DND-41 (cell line): ENCODE data around the gene AKAP6.

Source experiments
- EZH2 ChIP-seq: IDR thresholded peaks from 3 replicates; pipeline ENCODE4 v1.6.1; 2012; ENCODE audit warnings: borderline replicate concordance, low read depth, mild to moderate bottlenecking, moderate library complexity, low read length, inconsistent platforms; ENCODE audit not compliant: severe bottlenecking
- TF ChIP-seq, protein P1 (sequence below): IDR thresholded peaks from 2 replicates; pipeline ENCODE4 v1.5.1; 2012; ENCODE audit warnings: borderline replicate concordance, low read length, moderate library complexity, mild to moderate bottlenecking; ENCODE audit not compliant: poor library complexity, severe bottlenecking; ENCODE audit errors: extremely low read depth

DNA sequence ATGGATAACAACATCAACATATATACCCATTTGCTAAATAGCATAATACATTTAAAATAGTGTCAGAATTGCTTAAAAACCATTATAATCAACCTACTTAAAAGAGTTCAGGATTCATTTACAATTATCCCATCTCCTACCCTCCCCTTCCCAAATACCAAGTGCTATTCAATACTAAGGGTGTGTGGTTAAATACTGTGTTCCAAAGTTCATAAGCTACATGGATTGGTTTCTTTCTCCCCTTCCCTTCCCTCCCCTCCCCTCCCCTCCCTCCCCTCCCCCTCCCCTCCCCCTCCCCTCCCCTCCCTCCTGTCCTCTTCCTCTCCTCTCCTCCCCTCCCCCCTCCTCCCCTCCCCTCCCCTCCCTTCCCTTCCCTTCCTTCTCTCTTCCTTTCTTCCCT lies 512.6 kb downstream of the AKAP6 start:
- no peak for TF ChIP-seq EZH2
- TF ChIP-seq, protein P1, sequence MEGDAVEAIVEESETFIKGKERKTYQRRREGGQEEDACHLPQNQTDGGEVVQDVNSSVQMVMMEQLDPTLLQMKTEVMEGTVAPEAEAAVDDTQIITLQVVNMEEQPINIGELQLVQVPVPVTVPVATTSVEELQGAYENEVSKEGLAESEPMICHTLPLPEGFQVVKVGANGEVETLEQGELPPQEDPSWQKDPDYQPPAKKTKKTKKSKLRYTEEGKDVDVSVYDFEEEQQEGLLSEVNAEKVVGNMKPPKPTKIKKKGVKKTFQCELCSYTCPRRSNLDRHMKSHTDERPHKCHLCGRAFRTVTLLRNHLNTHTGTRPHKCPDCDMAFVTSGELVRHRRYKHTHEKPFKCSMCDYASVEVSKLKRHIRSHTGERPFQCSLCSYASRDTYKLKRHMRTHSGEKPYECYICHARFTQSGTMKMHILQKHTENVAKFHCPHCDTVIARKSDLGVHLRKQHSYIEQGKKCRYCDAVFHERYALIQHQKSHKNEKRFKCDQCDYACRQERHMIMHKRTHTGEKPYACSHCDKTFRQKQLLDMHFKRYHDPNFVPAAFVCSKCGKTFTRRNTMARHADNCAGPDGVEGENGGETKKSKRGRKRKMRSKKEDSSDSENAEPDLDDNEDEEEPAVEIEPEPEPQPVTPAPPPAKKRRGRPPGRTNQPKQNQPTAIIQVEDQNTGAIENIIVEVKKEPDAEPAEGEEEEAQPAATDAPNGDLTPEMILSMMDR = no peak
